Measurements from ENCODE around the gene DPEP3.

The DPEP3 gene

GRCh38 chr16:67966549-67967182 is 13.6 kb downstream of the DPEP3 start:
- no peak for DNase-seq

GRCh38 chr16:67965668-67966548 is 14.4 kb downstream of the DPEP3 start:
- DNase-seq = no peak

- no peak for DNase-seq
Measured at GRCh38 chr16:67964477-67965131, 15.7 kb downstream of the DPEP3 start.

- DNase-seq = no peak
Measured at GRCh38 chr16:67963662-67964321, 16.5 kb downstream of the DPEP3 start.

- no peak for DNase-seq
Measured at GRCh38 chr16:67963292-67963661, 17.0 kb downstream of the DPEP3 start.

- DNase-seq = no peak
Measured at GRCh38 chr16:67962135-67962534, 18.2 kb downstream of the DPEP3 start.

GRCh38 chr16:67961551-67961957 is 18.7 kb downstream of the DPEP3 start:
- DNase-seq = no peak

GRCh38 chr16:67959536-67960329 is 20.6 kb downstream of the DPEP3 start:
- no peak for DNase-seq

- no peak for DNase-seq
Measured at GRCh38 chr16:67957622-67958021, 22.7 kb downstream of the DPEP3 start.

- DNase-seq = no peak
Measured at GRCh38 chr16:67954421-67955196, 25.7 kb downstream of the DPEP3 start.

- DNase-seq = no peak
Measured at GRCh38 chr16:67953641-67954375, 26.5 kb downstream of the DPEP3 start.

GRCh38 chr16:67951485-67951884 is 28.8 kb downstream of the DPEP3 start:
- DNase-seq = no peak

GRCh38 chr16:67950335-67950843 is 29.9 kb downstream of the DPEP3 start:
- DNase-seq = no peak

- DNase-seq = no peak
Measured at GRCh38 chr16:67949645-67950044, 30.7 kb downstream of the DPEP3 start.

- no peak for DNase-seq
Measured at GRCh38 chr16:67948015-67948414, 32.3 kb downstream of the DPEP3 start.

GRCh38 chr16:67946966-67947558 is 33.2 kb downstream of the DPEP3 start:
- no peak for DNase-seq

GRCh38 chr16:67946128-67946569 is 34.1 kb downstream of the DPEP3 start:
- no peak for DNase-seq

- no peak for DNase-seq
Measured at GRCh38 chr16:67945392-67945933, 34.8 kb downstream of the DPEP3 start.

- DNase-seq = no peak
Measured at GRCh38 chr16:67944690-67945391, 35.5 kb downstream of the DPEP3 start.
